Heart left ventricle (tissue), 16 donors: Measurements from ENCODE around the gene CENPP. TPM values are rescaled to one million over a fixed set of nuclear protein-coding genes. Genes with fewer than 3 reads are reported as not detected.

ENCODE experiments used
- ATAC-seq, 4 donors: fragments of 200-7000 bp; cut with Tn5 transposase; one replicate each; pipeline ENCODE4 v1.9.1; 2020 to 2022; ENCODE audit warnings: moderate library complexity in 4 of 4, mild to moderate bottlenecking in 3 of 4, moderate number of reproducible peaks in 1 of 4
- DNase-seq, 5 donors: peaks; one replicate each; pipeline ENCODE4 v3.0.0-alpha.2; 2020
- H3K27ac ChIP-seq, 12 donors: fragments of 200-600 bp; sonication (generic) in 4 of 12; one replicate each; pipeline versions ENCODE4 v1.5.0 to v1.8.0; 2016 to 2022; ENCODE audit warnings: mild to moderate bottlenecking in 2 of 12
- H3K27me3 ChIP-seq, 9 donors: fragments of 200-600 bp; sonication (generic) in 2 of 9; one replicate each; pipeline versions ENCODE4 v1.5.1 to v1.8.0; 2016 to 2022; ENCODE audit warnings: mild to moderate bottlenecking in 3 of 9
- H3K36me3 ChIP-seq, 9 donors: fragments of 200-600 bp; sonication (generic) in 2 of 9; one replicate each; pipeline versions ENCODE4 v1.5.0 to v1.8.0; 2018 to 2022; ENCODE audit warnings: mild to moderate bottlenecking in 2 of 9
- H3K4me1 ChIP-seq, 12 donors: fragments of 200-600 bp; sonication (generic) in 4 of 12; one replicate each; pipeline versions ENCODE4 v1.5.0 to v1.8.0; 2016 to 2022; ENCODE audit warnings: mild to moderate bottlenecking in 3 of 12
- H3K4me3 ChIP-seq, 12 donors: fragments of 200-600 bp; sonication (generic) in 4 of 12; one replicate each; pipeline versions ENCODE4 v1.5.0 to v1.8.0; 2017 to 2022; ENCODE audit warnings: mild to moderate bottlenecking in 9 of 12, moderate library complexity in 4 of 12
- H3K9me3 ChIP-seq, 12 donors: fragments of 200-600 bp; sonication (generic) in 4 of 12; one replicate each; pipeline versions ENCODE4 v1.5.0 to v1.8.0; 2016 to 2022; ENCODE audit warnings: mild to moderate bottlenecking in 1 of 12
- POLR2A ChIP-seq, 2 donors: fragments of 450-650 bp; IDR thresholded peaks; one replicate each; pipeline ENCODE4 v1.6.1; 2017; ENCODE audit warnings: antibody characterized with exemption in 2 of 2, mild to moderate bottlenecking in 2 of 2, moderate library complexity in 2 of 2
- WGBS, 4 donors: extraction: QIAGEN DNeasy Blood & Tissue Kit in 2 of 4; methylation state at CpG; one replicate each; pipeline versions ENCODE4 v1.1.5 to v1.1.7; 2013 to 2018; 5-methylcytosine and 5-hydroxymethylcytosine counted together
- intact Hi-C, 10 donors: fragments of 100-400 bp; cut with DNase I; formaldehyde crosslinking; loops; one replicate each; pipeline versions ENCODE4 v1.11.1 to v1.14.2; 2022
- polyA plus RNA-seq, 2 donors: library from polyadenylated mRNA; stranded (reverse); fragments of 200-250 nt; gene quantifications; one replicate each; pipeline ENCODE4 v1.2.3, GENCODE V29; 2013
- total RNA-seq, 9 donors: library from RNA; depleted of rRNA in 2 of 9; stranded (reverse); fragments of >200 nt in 2 of 9; fragmentation: NEBNext Ultra II Directional in 3 of 9; extraction: Animal tissue kit (Norgen Biotek cat#: 25700) in 3 of 9; gene quantifications; one replicate each; pipeline versions ENCODE4 v1.1.0 to v1.2.4, GENCODE V29; 2016 to 2023
- TF ChIP-seq, protein P1 (sequence below), 12 donors: fragments of 200-600 bp; sonication (generic) in 4 of 12; IDR thresholded peaks; one replicate each; pipeline versions ENCODE4 v1.5.0 to v1.8.0; 2018 to 2022; ENCODE audit warnings: antibody characterized with exemption in 12 of 12, mild to moderate bottlenecking in 5 of 12
- donor health status: ischemic (EF 13 %, LVEDD 7.1; RV severe dilation, severe dysfunction).
- donor health status: healthy with polysubstance abuse.
- donor health status: DM: no; HTN: yes; CAD: no.
- donor health status: DM: no; HTN: no; CAD: no.
- donor health status: ischemic (EF 25% LVEDD 6.9; RV normal size, moderate dysfunction).
- donor health status: ischemic (EF 25% LVEDD 5.7; RV mildly dilated, moderate dysfunction).
- donor health status: healthy.
- donor health status: DM: yes; HTN: yes; CAD: no.
- donor health status: ischemic (EF 35%, LVEDD 5.7; RV mildly dilated, moderate dysfunction).
- donor health status: nonischemic (EF 11% LVEDD 7.7; RV severe dilation, severe dysfunction).
- donor health status: DM: yes; HTN: yes; CAD: no.
- donor health status: PGD.
- donor health status: ischemic (EF 29% LVEDD 5.4; RV normal size, mild dysfunction).
- donor health status: nonischemic (EF 23%, LVEDD 6.1; RV moderate dilation, normal function).

The CENPP gene
- total and polyA plus RNA-seq, 11 donors = 1.1 to 5.8 (median 2.4) TPM

DNA sequence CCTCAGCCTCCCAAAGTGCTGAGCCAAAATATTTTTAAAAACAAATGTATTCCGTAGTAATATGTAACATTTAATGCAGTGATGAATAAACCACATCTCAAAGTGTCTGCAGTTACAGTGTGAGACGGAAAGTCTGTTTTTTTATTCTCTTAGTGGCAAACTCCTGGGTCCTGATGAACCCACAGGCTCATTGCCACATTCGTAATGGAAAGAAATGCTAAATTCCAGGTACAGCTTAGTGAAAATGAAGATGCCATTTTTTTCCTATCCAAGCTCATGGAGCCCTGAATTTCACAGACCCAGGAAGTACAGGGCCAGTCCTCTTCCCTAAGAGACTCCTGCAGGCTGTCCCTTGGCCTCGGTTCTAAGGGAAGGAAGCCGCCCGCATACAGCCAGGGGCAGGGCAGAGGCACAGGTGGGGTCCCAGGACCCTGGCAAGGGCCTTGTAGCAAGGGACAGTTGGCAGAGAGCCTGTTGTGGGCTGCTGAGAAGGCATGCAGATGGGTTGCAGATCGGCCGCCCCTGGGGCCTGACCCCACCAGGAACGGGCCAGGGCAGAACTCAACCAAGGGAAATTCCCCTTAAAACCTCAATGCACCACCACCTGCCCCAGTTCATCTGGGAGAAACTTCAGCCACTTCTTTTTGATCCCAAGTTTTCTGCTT is 308.0 kb downstream of the CENPP start:
- Histone ChIP-seq H3K9me3 (peaks cover 0 to 8% (median 0%) of the 10 kb centered on the region in 12 donors), H3K27me3 (no peaks in the 10 kb centered on the region), H3K4me1 (peaks cover 0 to 22% (median 4%) of the 10 kb centered on the region in 12 donors), H3K4me3 (no peak overlapping the region), H3K36me3 (peaks cover 0 to 86% (median 72%) of the 10 kb centered on the region in 9 donors), H3K27ac (peak overlapping the region in 5 of 12 donors; percentile 32 to 49 (median 45))
- ATAC-seq (no peak), DNase-seq (peak in 1 of 5 donors; percentile 13)
- WGBS, 4 donors = 82 to 93% (median 87%) methylated on average over 6 to 9 of the region's 9 CpGs
- TF ChIP-seq, protein P1, sequence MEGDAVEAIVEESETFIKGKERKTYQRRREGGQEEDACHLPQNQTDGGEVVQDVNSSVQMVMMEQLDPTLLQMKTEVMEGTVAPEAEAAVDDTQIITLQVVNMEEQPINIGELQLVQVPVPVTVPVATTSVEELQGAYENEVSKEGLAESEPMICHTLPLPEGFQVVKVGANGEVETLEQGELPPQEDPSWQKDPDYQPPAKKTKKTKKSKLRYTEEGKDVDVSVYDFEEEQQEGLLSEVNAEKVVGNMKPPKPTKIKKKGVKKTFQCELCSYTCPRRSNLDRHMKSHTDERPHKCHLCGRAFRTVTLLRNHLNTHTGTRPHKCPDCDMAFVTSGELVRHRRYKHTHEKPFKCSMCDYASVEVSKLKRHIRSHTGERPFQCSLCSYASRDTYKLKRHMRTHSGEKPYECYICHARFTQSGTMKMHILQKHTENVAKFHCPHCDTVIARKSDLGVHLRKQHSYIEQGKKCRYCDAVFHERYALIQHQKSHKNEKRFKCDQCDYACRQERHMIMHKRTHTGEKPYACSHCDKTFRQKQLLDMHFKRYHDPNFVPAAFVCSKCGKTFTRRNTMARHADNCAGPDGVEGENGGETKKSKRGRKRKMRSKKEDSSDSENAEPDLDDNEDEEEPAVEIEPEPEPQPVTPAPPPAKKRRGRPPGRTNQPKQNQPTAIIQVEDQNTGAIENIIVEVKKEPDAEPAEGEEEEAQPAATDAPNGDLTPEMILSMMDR (IDR thresholded peaks at IDR 0.05) = no peak
- TF ChIP-seq POLR2A (IDR thresholded peaks at IDR 0.05) = no peak
- intact Hi-C loops = loop anchor here (1.0 to 10.0 kb wide), 17 partner anchors 126 to 499 kb away; partner anchors contain the start of genes CENPP (in 5 of the 10), NOL8 (in 5 of the 10) and IARS1 (in 1 of the 10)

DNA sequence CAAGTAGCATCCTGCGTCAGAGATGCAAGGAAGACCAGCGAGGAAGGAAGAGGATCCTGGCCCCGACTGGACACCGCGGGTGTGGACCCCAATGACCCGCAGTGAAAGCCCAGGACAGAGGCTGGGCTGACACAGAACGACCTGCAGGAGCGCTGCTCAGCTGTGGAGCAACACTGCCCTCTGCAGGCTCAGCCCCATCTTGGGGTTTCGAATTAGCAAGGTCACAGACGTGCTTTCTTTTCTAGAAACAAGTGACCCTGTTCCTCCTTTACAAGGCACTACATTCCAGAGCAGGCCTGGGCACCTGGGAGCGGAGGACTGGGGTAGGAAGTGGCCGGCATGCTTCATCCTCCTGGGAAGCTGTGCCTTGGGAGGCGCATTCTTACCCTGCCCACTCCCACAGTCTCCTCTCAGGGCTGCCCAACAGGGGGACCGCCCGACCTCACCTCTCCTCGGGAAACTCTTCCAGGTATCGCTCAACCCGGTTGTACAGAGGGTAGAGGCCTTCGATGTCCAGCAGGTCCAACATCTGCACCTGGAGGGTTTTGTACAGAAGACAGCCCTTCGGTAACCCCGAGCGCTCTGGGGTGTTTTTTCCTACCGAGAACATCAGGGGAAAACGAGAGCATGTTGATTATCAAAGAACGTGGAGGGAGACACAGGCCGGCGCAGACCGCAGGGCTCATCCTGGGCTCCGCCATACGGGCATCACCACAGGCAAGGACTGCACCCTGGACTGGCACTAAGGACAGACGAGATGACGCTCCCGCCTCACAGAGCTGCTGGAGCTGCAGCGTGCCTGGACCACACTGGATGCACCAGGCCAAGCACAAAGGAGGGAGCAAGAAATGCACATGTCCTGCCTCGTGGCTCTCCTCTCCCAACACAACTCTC is 309.2 kb downstream of the CENPP start:
- Histone ChIP-seq H3K36me3 (peaks cover 0 to 97% (median 84%) of the 10 kb centered on the region in 9 donors), H3K9me3 (peaks cover 0 to 3% (median 0%) of the 10 kb centered on the region in 12 donors), H3K4me1 (peaks cover 0 to 22% (median 4%) of the 10 kb centered on the region in 12 donors), H3K4me3 (peak overlapping the region in 1 of 12 donors; percentile 19), H3K27me3 (no peaks in the 10 kb centered on the region), H3K27ac (peak overlapping the region in 6 of 12 donors; percentile 3 to 62 (median 36))
- intact Hi-C loops = loop anchor here (1.0 to 10.0 kb wide), 18 partner anchors 128 to 500 kb away; partner anchors contain the start of genes CENPP (in 6 of the 10), NOL8 (in 6 of the 10) and IARS1 (in 1 of the 10)
- ATAC-seq (peak; percentile 75 to 91 (median 87)), DNase-seq (peak; percentile 77 to 90 (median 80))
- no peak for TF ChIP-seq POLR2A (IDR thresholded peaks at IDR 0.05)
- TF ChIP-seq, protein P1 (IDR thresholded peaks at IDR 0.05) = peak; percentile 85 to 98 (median 90)
- 62 to 66% (median 65%) methylated on average over 35 of the region's 35 CpGs for WGBS, 4 donors

DNA sequence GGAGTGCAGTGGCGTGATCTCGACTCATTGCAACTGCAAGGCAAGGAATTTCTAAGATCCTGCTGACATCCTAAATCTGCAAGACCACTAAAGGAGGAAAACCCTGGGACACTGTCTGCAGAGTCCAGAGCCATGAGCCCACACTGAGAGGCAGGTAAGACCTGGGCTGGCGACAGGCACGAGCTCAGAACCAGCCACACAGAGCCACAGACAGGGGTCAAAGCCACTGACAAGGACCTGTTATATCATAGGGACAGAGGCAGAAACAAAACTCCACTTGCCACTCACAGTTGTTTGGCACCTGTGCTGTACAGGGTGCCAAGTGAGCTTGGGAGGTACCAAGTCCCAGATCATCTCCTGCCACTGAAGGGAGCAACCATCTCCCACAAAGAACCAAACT is 310.0 kb downstream of the CENPP start:
- H3K27ac ChIP-seq = no peak overlapping the region
- peaks cover 0 to 97% (median 88%) of the 10 kb centered on the region in 9 donors for H3K36me3 ChIP-seq
- H3K4me1 ChIP-seq = peaks cover 0 to 22% (median 4%) of the 10 kb centered on the region in 12 donors
- no peak for DNase-seq
- no peaks in the 10 kb centered on the region for H3K9me3 ChIP-seq
- no peak overlapping the region for H3K4me3 ChIP-seq
- ATAC-seq = no peak
- no peaks in the 10 kb centered on the region for H3K27me3 ChIP-seq
- intact Hi-C loops = loop anchor here (2.0 to 10.0 kb wide), 14 partner anchors 131 to 501 kb away; partner anchors contain the start of genes CENPP (in 2 of the 10), NOL8 (in 2 of the 10) and IARS1 (in 1 of the 10)
- TF ChIP-seq, protein P1 (IDR thresholded peaks at IDR 0.05) = no peak
- no peak for TF ChIP-seq POLR2A (IDR thresholded peaks at IDR 0.05)
- WGBS, 4 donors = 87 to 95% (median 92%) methylated on average over 4 of the region's 4 CpGs
